Activated CD4-positive, CD25-positive, alpha-beta regulatory T cell treated with anti-CD3 and anti-CD28 coated beads, Interleukin-2, amount 50 U/mL, for 24 hours (primary cell): ENCODE results near the gene EZH1.
"Not testable (repeated sequence)": the region's sequence is repeated elsewhere in the genome, so short reads cannot be mapped to it uniquely, and the experiment has no call there.

ENCODE experiments used
- ATAC-seq, 2 donors: fragments of 150-1000 bp; cut with Tn5 transposase; one replicate each; pipeline ENCODE4 v1.10.0; 2021; ENCODE audit warnings: mild to moderate bottlenecking in 1 of 2, moderate library complexity in 1 of 2

The EZH1 gene

GRCh38 chr17:42680331-42680808 is 64.5 kb downstream of the EZH1 start:
- ATAC-seq: no peak

GRCh38 chr17:42679492-42680330 is 65.1 kb downstream of the EZH1 start:
- peak; percentile 55 to 57 for ATAC-seq

GRCh38 chr17:42678951-42679491 is 65.8 kb downstream of the EZH1 start:
- ATAC-seq: peak; percentile 4 to 12

- peak; percentile 25 to 30 for ATAC-seq
Measured at GRCh38 chr17:42677921-42678781, 66.7 kb downstream of the EZH1 start.

- ATAC-seq: peak; percentile 82 to 85
Measured at GRCh38 chr17:42677012-42677857, 67.6 kb downstream of the EZH1 start.

- ATAC-seq: no peak
Measured at GRCh38 chr17:42676424-42677011, 68.3 kb downstream of the EZH1 start, which contains the start of gene PLEKHH3. TSS of gene PLEKHH3 (minus strand) at chr17:42676994. CDS start at chr17:42676563, 431 bp downstream.

- ATAC-seq: no peak
Measured at GRCh38 chr17:42675965-42676423, 68.8 kb downstream of the EZH1 start.

- no peak for ATAC-seq
Measured at GRCh38 chr17:42675348-42675964, 69.4 kb downstream of the EZH1 start.

- ATAC-seq: no peak
Measured at GRCh38 chr17:42674755-42675347, 70.0 kb downstream of the EZH1 start.

- ATAC-seq: no peak
Measured at GRCh38 chr17:42673885-42674754, 70.7 kb downstream of the EZH1 start.

- ATAC-seq: no peak
Measured at GRCh38 chr17:42673266-42673884, 71.5 kb downstream of the EZH1 start.

- no peak for ATAC-seq
Measured at GRCh38 chr17:42672038-42672437, 72.8 kb downstream of the EZH1 start.

GRCh38 chr17:42670789-42671657 is 73.8 kb downstream of the EZH1 start:
- ATAC-seq: no peak

GRCh38 chr17:42669977-42670788 is 74.7 kb downstream of the EZH1 start:
- ATAC-seq: peak; percentile 78 to 79

- no peak for ATAC-seq
Measured at GRCh38 chr17:42669705-42669976, 75.2 kb downstream of the EZH1 start.

GRCh38 chr17:42667088-42667951 is 77.5 kb downstream of the EZH1 start:
- no peak for ATAC-seq

- ATAC-seq: not testable (repeated sequence)
Measured at GRCh38 chr17:42666126-42666525, 78.7 kb downstream of the EZH1 start.
